HCT116 (cell line): Measurements from ENCODE around the gene ZNF32. TPM values are rescaled to one million over a fixed set of nuclear protein-coding genes. Genes with fewer than 3 reads are reported as not detected.

Source experiments
- total RNA-seq: library from RNA; stranded (reverse); gene quantifications from one replicate; pipeline ENCODE4 v1.2.1, GENCODE V29; 2021; ENCODE audit not compliant: unreplicated experiment

Gene ZNF32
- total RNA-seq, 1 experiment from 2014 or later: 10.3 TPM

Other genes starting within 250 kb of the ZNF32 start
- 333 TPM for gene HNRNPF, start 239.7 kb downstream of the ZNF32 start, total RNA-seq
- gene ZNF487, start 211.8 kb downstream of the ZNF32 start, total RNA-seq: 4.0 TPM
- 4.4 TPM for gene ZNF239, start 74.3 kb downstream of the ZNF32 start, total RNA-seq
- 5.8 TPM for gene ZNF485, start 42.4 kb downstream of the ZNF32 start, total RNA-seq